CD4-positive, alpha-beta T cell treated with Interleukin-15 for 4 hours (primary cell): ENCODE measurements around the gene METTL17.
"Not testable (repeated sequence)": the region's sequence is repeated elsewhere in the genome, so short reads cannot be mapped to it uniquely, and the experiment has no call there.

ENCODE experiments used
- DNase-seq: peaks from one replicate; pipeline ENCODE4 v3.0.0-alpha.2; 2020; ENCODE audit warnings: low spot score

METTL17 gene

DNA sequence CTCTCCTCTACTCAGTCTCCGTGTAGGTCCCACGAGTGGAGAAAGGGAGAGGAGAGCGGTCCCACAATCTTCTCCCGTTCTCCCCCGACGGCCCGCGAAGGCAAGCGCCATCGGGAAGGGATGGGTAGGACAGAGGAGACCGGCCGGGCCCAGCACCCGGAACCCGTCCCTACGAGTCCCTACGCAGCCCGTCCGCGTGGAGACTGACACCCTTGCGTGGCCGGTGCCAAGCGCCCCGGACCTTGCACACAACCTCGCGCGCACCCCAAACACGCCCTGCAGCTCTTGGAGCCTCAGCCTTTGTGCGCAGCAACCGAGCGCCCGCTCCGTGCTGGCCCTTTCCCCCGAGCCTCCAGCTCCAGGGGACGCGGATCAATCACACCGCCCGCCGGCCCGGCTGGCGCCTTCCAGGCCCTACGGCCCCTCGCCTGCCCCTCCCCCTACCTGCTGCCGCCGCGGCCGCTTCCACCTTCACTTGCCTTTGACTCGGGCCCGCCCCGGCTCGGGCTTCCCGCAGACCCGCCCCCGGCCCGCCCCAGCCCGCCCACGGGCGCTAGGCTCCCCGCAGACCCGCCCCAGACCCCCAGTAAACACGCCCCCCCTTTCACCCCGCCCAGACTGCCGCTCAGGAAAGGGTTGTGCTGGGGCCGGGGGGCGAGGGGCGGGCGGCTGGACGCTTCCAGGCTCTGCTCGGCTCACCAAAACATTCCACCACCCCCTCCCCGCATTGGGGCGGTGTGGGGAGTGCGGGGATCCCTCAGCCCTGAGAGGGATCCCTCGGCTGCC, 35.0 kb downstream of the METTL17 start, which contains the start of gene NDRG2:
NDRG2 (minus strand) TSS at position 477 of the 786 bp plus-strand sequence. CDS start 1,746 bp downstream, outside the sequence.
- peak; percentile 76 for DNase-seq

DNA sequence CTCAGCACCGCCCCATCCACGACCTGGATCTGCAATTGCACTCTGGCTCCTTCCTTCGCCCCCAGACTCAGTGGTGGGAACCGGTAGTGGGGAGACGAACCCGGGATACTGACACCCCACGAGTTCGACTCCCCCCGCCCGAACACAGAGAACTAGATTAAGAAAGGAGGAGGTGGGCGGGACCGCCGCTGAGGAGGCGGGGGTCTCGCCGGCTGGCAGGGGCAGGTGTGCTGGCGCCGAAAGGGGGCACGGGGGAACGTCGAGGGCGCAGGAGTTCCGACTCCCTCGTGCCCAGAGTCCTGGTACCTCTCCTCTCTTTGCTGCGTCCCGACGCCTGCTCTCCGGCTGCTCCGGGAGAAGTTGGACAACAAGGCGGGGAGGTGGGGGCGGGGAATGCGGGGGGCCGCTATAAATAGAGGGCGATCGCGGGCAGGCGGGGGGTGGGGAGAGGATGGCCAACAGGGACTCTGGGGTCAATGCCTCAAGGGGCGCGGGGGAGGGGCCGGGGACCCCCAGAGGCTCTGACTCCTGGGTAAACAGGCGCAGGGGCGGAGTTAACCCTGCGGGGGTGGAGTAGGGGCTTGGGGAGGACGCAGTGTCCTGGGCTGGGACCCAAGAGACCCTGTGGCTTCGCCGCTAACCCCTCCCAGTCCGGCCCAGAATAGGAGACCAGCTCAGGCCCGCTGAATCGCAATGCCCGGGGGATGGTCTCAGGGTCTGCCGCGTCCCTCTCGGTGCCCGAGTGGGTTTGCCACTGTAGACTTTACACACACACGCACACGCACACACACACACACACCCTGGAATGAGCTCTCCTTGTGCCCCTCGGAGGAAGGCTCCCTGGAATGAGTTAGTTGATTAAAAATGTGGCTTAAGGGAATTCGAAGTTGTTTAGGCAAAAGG, 35.8 kb downstream of the METTL17 start:
- no peak for DNase-seq

DNA sequence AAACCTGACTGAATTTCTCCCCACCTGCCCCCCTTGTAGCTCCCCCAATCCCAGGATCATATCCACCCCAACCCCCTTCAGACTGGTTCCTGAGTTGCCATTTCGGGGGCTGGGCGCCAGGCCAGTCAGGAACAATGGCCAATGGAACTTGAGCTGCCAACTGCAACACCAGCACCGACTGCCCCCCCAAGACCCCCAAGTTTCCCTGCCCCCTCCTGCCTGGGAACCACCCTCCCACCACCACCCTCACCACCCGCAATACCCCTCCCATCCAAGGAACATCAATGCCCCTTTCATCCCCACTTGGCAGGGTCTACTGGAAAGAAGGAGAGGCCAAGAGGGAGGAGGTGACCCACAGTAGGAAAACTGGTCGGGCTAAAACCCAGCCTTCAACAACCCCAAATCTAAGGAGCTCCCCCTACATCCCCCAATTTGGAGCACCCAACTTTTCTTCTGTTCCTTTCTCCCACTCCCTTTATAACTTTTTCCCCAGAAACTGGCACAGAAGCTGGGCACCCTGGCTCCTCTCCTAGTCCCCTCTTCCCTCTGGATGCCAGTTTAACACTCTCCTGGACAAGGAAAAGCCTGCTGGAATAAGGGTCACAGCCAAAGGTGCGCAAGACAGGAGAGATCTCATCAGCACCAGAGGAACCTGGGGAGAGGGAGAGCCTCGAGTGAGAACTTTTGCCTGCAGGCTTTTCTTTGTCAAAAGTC, 36.7 kb downstream of the METTL17 start:
- DNase-seq: no peak

DNA sequence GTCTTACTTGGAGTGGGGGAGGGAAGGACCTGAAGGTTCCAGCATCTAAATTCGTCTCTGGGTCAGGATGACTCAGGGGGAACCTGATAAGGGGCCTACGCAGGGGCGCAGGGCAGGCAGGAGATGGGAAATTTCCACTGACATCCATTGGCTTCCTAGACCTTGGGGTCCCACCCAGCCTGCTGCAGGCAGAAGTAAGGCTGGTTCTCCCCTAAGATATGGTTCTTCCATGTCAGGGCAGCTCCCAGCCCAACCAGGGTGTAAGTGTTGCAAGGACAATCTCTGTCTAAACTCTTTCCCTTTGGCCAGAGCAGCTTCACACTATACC, 37.2 kb downstream of the METTL17 start:
- no peak for DNase-seq

DNA sequence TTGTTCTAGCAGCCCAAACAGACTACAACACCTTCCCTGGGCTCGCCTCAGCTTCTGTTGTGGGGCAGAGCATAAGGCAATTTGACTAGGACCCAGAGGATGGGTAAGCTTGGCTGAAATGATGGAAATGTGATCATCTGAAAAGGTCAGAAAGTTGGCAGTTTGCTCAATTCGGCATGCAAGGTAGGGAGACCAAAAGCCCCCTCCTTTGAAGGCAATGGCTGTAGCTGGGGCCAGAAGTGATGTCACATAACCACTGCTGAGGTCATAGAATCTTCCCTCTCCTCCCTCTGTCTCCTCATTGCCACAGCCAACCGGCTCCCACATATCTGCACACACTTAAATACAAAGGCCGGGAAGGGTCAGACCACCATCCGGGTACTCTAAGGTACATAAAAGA, 40.1 kb downstream of the METTL17 start, which contains the start of gene TPPP2:
TPPP2 (plus strand) TSS at position 301 of the 400 bp plus-strand sequence. CDS start 365 bp downstream, outside the sequence.
- DNase-seq: no peak

DNA sequence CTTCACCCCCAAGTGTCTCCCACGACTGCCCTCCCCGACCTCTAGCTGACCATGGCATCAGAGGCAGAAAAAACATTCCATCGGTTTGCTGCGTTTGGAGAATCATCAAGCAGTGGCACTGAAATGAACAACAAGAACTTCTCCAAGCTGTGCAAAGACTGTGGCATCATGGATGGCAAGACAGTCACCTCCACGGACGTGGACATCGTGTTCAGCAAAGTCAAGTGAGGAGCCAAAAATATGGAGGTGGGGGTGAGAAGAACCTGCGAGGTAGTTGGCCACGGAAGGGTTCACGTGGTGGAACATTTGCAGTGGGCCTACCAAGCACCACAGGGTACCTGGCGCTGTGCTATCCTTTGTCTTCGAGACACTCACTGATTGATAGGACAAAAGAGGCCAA, 40.8 kb downstream of the METTL17 start:
- DNase-seq: no peak

DNA sequence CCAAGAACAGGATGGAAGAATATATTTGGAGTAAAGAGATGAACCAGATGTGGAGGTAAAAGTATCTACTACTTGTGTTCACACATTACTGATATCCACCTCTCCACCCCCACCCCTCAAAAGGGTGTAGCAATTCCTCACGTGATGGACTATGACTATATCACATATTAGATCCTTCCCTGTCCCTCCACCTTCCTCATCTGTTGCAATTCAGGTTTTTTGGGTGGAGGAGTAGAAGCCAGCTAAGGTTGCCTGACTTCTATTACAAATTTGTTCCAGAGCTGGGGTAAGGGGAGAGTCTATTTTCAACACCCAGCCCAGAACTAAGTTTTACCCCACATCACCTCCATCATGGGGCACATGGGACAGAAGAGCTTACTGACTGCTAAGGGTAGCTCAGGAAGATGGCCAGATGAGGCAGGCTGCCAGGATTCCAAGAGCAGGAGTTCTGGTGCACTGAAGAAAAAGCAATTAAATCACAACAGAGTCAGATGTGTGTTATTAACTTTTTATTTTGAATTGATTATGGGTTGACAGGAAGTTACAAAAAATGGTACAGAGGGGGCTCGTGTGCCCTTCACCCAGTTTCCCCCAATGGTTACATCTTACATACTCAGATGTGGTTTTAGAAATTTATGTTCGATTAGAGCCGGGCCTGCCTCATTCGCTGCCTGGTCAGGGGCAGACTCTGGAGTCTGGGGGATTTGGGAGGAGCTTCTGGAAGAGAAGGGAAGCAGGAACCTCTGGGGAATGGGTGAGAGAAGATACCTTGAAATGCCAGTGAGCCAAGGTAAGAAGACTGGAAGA, 42.7 kb downstream of the METTL17 start:
- no peak for DNase-seq

DNA sequence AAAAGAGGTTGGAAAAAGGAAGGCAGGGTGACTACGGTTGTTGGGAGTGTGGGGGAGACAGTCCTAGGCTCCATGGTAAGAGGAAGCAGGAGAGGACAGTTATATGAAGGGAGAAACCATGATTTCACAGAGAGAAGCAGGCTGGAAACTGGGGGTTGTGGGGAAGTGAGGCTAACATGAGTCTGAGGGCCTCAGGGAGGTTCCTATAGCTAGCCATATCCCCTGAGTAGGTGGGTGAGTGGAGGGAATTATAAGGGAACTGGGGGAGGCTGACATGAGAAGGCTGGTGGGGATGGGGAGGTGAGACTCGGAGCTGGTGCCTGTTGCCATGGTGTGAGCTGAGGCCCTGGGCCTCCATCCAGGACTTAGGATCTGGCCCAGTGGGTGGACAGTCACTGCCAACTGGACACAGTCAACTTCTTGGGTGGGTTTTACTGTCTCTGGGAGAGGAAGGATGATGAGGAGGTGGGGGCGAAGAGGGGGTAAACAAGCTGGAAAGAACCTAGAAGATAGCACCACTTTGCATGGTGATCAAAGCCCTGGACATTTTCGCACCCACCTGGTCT, 43.4 kb downstream of the METTL17 start:
- no peak for DNase-seq

DNA sequence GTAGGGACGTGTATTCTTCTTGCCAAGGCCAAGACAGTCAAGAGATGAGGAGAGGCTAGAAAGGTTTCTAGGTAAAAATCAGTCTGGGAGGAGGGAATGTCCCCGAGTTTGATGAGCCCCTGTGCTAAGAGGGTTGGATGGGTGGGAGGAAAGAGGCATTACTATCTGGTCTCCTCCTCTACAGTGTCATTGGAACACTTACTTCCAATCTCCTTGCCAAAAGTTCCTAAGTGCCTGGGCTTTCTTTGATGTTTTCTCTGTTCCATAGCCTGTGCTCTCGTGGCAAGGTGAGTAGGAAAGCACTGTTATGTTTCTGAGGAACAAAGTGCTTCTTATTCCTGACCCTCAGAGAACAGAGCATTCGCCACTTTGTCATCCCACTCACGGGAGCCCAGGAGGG, 44.9 kb downstream of the METTL17 start, which contains the start of gene RNASE13:
RNASE13 (minus strand) TSS at position 101 of the 400 bp plus-strand sequence. CDS start 519 bp downstream, outside the sequence.
- DNase-seq: no peak

DNA sequence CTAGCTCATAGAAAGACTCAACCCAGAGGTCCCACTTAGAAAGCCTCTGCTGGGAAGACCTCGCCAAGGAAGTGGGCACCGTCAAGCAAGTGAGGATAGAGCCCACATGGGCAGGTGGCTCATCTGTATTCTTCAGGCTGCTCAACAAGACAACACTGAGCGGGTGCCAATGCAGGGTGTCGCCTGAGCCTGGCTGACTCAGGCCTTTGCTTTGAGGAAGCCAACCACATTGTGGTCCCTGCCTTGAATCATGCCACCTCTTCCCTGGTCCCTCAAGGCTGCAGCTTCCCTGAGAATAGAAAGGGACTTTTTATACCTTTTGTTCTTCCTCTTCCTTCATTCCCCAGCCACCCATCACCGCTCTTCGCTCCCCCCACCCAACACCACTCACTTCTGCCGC, 47.0 kb downstream of the METTL17 start:
- no peak for DNase-seq

DNA sequence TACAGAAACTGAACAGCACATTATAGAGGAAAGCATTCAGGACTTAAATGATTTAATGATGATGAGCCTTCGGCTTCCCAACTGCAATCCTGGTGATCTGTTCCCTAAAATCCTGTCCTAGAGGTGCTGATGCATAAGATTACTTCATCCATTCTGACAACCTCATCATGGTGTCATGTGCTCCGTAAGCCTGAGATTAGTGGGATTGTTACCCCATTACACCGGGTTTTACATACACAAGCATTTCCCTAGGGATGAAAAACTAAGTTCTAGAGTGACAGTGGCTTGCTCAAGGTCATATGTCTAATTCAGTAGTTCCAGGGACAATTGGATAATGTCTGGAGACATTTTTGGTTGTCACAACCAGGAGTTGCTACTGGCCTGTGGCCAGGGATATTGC, 47.4 kb downstream of the METTL17 start:
- DNase-seq: no peak

DNA sequence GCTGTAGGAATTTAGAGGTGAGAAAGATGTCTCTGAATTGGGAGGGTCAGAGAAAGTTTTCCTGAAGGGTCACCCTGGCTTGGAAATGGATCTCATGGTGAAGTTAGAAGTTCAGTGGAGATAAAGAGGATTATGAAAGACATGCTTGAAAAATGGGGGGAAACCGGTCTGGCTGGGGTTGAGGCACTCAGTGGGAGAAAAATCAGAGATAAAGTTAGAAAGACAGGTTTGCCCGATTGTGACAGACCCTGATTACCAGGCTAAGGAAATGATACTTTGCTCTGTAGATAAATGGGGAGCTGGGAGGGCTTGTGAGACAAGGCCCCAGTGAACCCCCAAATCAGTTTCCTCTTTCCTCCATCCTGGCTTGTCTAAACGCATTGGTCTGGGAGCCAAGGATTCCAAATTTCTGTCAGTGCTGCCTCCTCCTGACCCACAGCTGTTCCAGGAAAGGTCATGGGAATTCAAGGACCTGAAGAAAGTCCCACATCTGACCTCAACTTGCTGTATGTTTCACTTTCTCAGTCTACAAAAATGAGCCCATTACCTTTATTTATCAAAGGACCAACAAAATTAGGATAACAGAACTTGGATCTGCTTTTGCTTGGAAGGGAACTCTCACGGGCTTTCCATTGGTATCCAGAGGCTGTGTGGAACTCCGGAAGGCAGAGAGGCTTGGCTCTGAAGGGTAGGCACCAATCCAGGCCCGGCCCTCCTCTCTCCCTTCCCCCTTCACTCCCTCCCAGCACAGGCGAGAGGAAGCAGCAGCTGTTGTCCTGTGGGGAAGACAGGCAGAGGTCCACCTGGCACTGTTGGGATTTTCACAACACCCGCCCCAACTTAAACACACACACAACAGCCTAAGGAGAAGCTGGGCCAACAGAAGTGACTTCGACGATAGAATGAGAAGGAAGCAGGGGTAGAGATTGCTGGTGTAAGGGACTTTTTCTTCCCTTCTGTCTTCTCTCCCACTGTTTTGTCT, 49.0 kb downstream of the METTL17 start:
- DNase-seq: no peak

DNA sequence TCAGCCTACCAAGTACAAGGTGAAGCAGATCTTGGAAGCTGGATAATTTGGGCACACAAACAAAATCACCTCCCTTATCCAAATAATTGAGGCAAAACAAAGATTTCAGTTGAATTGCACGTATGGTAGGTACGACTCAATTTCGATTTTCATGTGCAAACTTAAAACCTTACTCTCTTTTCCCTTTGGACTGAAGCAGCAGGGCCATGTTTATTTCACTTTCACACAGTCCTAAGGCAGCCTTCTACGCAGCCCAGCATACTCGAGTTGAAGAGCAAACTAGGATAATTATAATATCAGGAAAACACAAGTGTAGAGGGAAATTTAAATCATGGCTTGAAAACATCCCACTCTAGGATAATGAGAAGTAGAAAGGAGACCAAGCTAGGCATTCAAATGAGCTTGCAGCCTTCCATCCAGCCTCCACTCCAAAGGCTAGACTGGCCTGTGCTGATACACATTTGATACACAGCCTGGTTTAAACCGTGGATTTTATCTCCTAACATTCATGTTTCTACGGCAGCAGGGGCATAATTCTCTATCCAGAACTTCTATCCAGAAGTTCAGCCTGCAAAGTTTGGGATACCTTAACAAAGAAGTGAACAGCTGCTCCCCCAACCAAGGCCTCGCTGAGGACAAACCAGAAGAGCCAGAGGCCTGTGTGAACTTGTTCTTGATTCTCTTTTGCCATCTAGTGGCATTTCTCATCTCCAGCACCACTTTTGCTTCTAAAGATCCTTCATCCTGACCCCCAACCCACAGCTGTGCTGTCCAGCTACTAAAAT, 50.0 kb downstream of the METTL17 start:
- peak; percentile 41 for DNase-seq

DNA sequence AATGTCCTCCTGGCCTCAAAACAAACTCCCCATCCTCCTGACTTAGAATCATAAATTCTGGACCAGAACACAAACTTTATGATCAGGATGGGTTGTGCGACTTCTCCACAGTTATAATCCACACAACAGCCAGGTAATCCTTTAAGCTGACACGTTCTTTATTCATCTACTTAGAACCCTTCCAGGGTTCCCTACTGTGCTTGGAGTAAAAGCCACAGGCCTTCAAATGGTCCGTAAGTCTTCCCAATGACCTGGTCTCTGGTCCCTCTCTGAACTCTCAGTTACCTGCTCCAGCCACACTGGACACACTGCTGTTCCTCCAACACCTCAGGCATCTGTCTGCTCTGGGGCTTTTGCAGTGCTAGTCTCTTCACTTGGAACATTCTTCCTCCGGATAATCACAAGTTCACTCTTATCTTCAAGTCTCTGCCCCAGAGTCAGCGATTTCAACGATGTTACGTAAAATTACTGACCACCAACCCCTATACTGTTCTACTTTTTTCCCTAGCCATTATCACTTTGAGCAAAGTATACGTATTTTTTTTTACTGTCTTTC, 50.7 kb downstream of the METTL17 start:
- no peak for DNase-seq

DNA sequence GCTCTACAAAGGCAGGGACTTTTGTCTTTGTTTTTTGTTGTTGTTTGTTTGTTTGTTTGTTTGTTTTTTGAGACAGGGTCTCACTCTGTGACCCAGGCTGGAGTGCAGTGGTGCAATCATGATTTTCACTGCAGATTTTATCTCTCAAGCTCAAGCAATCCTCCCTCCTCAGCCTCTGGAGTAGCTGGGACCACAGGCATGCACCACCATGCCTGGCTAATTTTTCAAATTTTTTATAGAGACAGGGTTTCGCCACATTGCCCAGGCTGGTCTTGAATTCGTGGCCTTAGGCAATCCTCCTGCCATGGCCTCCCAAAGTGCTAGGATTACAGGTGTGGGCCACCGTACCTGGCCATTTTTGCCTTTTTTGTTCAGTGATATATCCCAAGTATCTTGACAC, 51.2 kb downstream of the METTL17 start:
- not testable (repeated sequence) for DNase-seq

DNA sequence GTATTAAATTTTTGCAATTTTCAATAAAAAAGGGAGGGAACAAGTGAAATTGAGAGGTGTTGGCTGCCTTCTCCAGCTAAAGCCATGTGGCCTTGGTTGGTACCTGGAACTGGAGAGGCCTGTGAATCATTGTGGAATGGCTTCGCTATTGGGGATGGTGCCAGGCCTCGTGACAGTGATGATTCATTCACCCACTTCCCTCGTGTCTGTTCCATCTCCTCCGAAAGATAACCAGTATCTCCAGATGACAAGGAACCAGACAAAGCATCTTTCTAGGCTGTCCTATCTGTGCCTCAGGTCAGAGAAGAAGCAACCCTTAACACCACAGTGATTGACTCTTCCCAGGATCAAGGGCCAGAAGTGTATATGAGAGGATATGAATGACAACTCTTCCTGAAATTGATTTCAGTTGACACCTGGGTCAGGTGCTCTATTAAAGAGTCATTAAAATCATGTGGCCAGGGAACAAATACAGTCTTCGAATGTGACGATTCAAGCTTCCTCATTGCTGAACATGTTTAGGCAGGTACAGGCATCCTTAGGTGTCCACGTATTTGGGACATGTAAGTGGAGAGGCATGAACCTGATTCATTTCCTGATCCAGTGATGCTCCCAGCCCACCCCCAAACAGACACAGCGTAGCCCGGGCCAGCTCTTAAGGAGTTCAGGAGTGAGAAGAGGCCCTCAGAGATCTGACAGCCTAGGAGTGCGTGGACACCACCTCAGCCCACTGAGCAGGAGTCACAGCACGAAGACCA, 52.1 kb downstream of the METTL17 start, which contains the start of gene RNASE7:
RNASE7 (plus strand) TSS at position 687 of the 758 bp plus-strand sequence. CDS start 631 bp downstream, outside the sequence.
- DNase-seq: no peak

DNA sequence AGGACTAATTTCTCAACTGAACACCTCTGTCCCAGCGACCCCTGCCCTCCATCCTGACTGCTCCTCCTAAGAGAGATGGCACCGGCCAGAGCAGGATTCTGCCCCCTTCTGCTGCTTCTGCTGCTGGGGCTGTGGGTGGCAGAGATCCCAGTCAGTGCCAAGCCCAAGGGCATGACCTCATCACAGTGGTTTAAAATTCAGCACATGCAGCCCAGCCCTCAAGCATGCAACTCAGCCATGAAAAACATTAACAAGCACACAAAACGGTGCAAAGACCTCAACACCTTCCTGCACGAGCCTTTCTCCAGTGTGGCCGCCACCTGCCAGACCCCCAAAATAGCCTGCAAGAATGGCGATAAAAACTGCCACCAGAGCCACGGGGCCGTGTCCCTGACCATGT, 53.1 kb downstream of the METTL17 start:
- no peak for DNase-seq
